ENCODE data around the gene CARD9.

Gene CARD9

DNA sequence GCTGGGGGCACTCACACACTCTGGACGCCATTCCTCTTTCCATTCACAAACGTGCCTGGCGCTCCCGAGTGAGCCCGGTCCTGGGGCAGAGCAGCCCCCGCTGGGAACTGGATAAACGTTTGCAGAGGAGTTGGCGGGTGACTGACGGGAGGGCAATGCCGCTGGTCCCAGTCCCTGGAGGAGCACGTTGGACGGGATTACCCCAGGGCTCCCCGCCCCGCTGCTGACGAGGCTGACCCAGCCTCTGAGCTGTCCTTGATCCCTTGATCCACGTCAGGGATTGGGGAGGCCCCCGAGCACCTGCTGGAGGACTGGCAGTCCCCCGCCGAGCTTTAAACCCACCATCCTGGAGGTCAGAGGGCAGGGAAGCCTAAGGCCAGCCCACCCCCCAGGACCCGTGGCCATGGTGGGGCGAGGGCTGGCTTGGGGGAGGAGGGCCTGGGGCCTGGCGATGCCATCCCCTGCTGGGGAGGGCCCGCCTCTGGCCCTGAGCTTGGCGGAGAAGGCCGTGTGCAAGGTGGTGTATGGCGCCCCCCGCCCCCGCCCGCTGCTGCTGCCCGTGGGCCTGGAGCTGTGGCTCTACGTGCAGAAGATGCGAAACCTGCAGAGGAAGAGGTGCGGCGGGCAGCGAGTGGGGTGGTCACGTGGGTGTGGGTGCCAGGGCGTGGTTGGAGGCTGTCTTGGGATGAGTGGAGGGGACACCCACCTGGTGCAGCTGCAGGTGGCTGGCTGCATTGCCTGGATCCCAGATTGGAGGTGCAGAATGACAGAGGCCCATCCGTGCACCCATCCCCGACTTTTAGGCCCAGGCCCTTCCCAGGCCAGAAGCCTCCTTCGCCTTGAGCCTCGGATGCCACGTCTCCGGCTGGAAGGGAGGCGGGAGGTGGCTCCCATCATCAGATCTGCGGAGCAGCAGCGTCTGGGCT is 41.6 kb downstream of the CARD9 start:
- H3K4me3 ChIP-seq (ENCODE audit: low read depth, low read length): no peak overlapping the region
- H3K27me3 ChIP-seq (ENCODE audit: control insufficient read depth, insufficient read depth, low read length): no peaks in the 10 kb centered on the region
- no peaks in the 10 kb centered on the region for H3K9me3 ChIP-seq (ENCODE audit: control insufficient read depth, insufficient read depth, low read depth, low read length)
- peaks cover 11% of the 10 kb centered on the region for H3K4me1 ChIP-seq (ENCODE audit: control insufficient read depth, insufficient read depth, low read length)
- H3K9ac ChIP-seq (ENCODE audit: low read length): no peak overlapping the region
- H3K36me3 ChIP-seq (ENCODE audit: control insufficient read depth, insufficient read depth, low read length): no peaks in the 10 kb centered on the region
- no peak overlapping the region for H3K27ac ChIP-seq (ENCODE audit: low read depth, low read length)

DNA sequence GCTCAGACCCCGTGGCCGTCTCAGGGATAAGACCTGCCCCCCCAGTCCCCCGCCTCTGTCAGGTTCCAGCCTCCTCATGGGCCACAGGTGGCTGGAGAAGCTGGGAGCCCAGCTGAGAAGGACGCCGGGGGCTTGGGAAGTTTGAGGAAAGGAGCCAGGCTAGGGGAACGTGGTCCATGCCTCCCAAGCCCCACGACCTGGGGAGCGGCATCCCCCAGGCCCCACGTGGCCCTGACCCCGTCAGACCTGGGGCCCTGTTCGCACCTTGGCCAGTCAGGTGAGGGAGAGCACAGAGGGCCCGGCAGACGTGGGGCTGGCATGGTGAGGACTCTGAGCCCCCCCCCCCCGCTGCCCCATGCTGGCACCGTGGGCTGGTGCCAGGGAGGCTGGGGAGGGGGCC is 42.4 kb downstream of the CARD9 start:
- Histone ChIP-seq H3K27me3 (ENCODE audit: control insufficient read depth, insufficient read depth, low read length) (no peaks in the 10 kb centered on the region), H3K4me1 (ENCODE audit: control insufficient read depth, insufficient read depth, low read length) (peaks cover 19% of the 10 kb centered on the region), H3K9me3 (ENCODE audit: control insufficient read depth, insufficient read depth, low read depth, low read length) (no peaks in the 10 kb centered on the region), H3K36me3 (ENCODE audit: control insufficient read depth, insufficient read depth, low read length) (no peaks in the 10 kb centered on the region), H3K27ac (ENCODE audit: low read depth, low read length) (no peak overlapping the region), H3K4me3 (ENCODE audit: low read depth, low read length) (no peak overlapping the region), H3K9ac (ENCODE audit: low read length) (no peak overlapping the region)

DNA sequence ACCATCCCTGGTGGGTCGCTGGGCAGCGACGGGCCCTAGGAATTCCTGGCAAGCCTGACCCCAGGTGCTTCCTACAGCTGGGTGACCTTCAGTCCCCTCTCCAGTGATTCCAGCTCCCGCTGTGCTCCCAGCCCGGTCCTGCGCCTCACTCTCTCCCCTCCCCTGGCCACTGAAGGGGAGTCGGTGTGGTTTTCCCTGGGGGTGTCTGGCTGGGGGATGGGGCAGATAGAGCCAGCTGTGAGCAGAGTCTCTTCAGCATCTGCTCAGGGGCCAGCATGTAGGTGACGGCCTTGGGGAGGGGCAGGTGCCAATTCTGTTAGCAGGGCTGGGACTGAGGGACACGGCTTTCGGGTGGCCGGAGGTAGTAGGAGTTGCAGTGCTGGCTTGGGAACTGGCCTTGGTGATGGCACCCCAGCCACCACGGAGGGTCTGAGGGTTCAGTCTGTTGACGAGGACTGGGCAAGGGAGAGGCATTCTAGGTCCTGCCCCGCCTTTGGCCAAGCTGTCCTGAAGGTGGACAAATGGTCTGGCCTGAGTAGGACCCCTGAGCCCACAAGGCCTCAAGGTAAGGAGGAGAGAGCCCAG is 43.0 kb downstream of the CARD9 start:
- Histone ChIP-seq H3K4me3 (ENCODE audit: low read depth, low read length) (no peak overlapping the region), H3K9ac (ENCODE audit: low read length) (no peak overlapping the region), H3K9me3 (ENCODE audit: control insufficient read depth, insufficient read depth, low read depth, low read length) (no peaks in the 10 kb centered on the region), H3K27ac (ENCODE audit: low read depth, low read length) (no peak overlapping the region), H3K36me3 (ENCODE audit: control insufficient read depth, insufficient read depth, low read length) (no peaks in the 10 kb centered on the region), H3K27me3 (ENCODE audit: control insufficient read depth, insufficient read depth, low read length) (no peaks in the 10 kb centered on the region), H3K4me1 (ENCODE audit: control insufficient read depth, insufficient read depth, low read length) (peaks cover 23% of the 10 kb centered on the region)

DNA sequence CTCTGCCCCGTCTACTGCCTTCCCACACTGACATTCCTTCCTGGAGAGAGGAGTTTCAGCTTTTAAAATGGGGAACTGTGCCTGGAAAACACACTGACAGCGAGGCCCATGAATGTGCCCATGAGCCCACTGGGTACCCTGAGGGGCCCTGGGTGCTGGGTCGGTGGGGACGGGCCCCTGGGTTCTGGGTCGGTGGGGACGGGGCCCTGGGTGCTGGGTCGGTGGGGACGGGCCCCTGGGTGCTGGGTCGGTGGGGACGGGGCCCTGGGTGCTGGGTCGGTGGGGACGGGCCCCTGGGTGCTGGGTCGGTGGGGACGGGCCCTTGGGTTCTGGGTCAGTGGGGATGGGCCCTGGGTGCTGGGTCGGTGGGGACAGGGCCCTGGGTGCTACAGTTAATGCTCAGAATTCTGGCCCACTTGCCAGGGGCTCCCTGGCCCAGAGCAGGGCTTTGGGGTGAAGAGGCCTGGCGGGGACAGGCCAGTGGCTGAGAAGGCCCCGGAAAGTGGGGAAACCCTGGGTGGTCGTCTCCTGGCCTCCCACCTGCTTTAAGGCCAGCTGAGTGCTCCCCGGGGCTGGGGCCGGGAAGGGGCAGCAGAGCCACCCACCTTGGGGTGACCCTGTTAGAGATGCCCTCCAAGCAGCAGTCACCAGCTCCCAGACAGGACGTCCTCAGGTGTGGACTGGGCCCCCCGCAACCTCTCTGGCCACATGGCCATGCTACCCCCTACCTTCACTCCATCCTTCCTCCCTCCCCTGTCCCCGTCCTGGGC is 43.6 kb downstream of the CARD9 start:
- H3K27me3 ChIP-seq (ENCODE audit: control insufficient read depth, insufficient read depth, low read length): no peaks in the 10 kb centered on the region
- H3K9me3 ChIP-seq (ENCODE audit: control insufficient read depth, insufficient read depth, low read depth, low read length): no peaks in the 10 kb centered on the region
- H3K9ac ChIP-seq (ENCODE audit: low read length): no peak overlapping the region
- H3K4me1 ChIP-seq (ENCODE audit: control insufficient read depth, insufficient read depth, low read length): peaks cover 23% of the 10 kb centered on the region
- H3K36me3 ChIP-seq (ENCODE audit: control insufficient read depth, insufficient read depth, low read length): no peaks in the 10 kb centered on the region
- H3K4me3 ChIP-seq (ENCODE audit: low read depth, low read length): no peak overlapping the region
- no peak overlapping the region for H3K27ac ChIP-seq (ENCODE audit: low read depth, low read length)

DNA sequence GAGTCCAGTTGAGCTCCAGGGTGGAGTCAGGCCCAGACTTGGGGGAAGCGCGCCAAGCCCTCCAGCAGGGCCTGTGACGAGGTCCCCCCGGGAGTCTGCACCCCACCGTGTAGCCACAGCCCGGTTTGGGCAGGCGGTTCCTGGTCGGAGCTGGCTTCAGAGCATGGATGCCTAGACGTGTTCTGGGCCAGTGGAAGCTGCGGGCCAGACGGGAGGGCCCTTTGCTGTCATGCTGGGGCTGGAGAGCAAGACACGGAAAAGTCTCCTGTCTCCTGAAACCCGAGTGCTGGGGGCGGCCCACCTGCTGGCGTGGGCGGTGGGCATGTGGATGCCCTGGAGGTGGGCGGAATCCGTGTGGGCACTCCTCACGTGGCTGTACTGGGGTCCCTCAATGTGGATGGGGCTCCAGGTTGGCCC is 44.2 kb downstream of the CARD9 start:
- Histone ChIP-seq H3K36me3 (ENCODE audit: control insufficient read depth, insufficient read depth, low read length) (no peaks in the 10 kb centered on the region), H3K9ac (ENCODE audit: low read length) (no peak overlapping the region), H3K9me3 (ENCODE audit: control insufficient read depth, insufficient read depth, low read depth, low read length) (no peaks in the 10 kb centered on the region), H3K4me3 (ENCODE audit: low read depth, low read length) (0 out of 2 replicates have a peak overlapping the region, but pooled peaks have one; percentile 65), H3K4me1 (ENCODE audit: control insufficient read depth, insufficient read depth, low read length) (peaks cover 23% of the 10 kb centered on the region), H3K27me3 (ENCODE audit: control insufficient read depth, insufficient read depth, low read length) (no peaks in the 10 kb centered on the region), H3K27ac (ENCODE audit: low read depth, low read length) (no peak overlapping the region)

DNA sequence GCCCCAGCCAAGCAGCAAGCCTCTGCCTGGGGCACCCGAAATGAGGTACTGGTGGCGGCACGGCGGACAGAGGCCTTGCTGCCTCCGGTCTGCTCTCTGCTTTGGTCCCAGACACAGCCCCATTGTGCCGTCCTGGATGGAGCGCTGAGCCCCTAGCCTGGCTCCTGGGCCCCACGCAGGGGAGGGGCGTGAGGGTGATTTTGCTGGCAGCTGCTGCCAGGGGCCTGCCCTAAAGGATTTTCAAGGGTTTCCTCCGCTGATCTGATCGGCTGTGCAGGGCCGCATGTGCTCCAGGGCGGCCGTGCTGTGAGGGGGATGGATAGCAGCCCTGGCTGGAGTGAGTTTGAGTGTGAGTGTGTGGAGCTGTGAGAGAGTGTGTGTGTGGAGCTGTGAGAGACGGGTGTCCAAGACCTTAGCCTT is 44.8 kb downstream of the CARD9 start:
- peak overlapping the region; percentile 65 for H3K4me3 ChIP-seq (ENCODE audit: low read depth, low read length)
- peaks cover 23% of the 10 kb centered on the region for H3K4me1 ChIP-seq (ENCODE audit: control insufficient read depth, insufficient read depth, low read length)
- no peaks in the 10 kb centered on the region for H3K27me3 ChIP-seq (ENCODE audit: control insufficient read depth, insufficient read depth, low read length)
- H3K36me3 ChIP-seq (ENCODE audit: control insufficient read depth, insufficient read depth, low read length): no peaks in the 10 kb centered on the region
- peak overlapping the region; percentile 30 for H3K9ac ChIP-seq (ENCODE audit: low read length)
- H3K9me3 ChIP-seq (ENCODE audit: control insufficient read depth, insufficient read depth, low read depth, low read length): no peaks in the 10 kb centered on the region
- no peak overlapping the region for H3K27ac ChIP-seq (ENCODE audit: low read depth, low read length)

DNA sequence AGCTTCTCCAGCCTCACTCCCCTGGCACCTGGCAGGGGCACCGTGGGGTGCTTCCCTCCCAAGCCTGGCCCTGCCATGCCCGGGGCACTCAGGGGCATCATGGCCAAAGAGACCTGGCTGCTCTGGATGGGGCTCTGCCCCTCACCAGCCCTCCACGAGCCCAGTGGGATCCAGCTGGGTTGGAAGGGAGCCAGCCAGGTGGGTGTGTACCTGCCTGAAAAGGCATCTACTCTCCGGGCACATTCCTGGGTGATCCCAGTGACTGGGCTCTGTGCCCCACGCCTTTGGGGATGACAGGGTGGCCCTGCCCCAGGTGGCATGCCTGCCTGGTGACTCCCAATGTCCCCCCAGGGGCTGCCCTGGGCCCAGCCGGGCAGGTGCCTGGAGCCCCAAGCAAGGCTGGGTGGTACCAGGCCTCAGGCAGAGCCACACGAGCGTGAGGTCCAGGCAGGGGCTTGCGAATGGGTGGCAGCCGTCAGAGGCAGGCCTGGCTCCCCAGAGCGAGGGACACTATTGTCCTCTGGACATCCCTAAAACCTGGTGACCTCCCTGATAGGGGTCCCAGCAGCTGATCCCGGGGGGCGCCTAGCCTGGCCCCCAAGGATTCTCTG is 45.4 kb downstream of the CARD9 start:
- Histone ChIP-seq H3K4me1 (ENCODE audit: control insufficient read depth, insufficient read depth, low read length) (peaks cover 23% of the 10 kb centered on the region), H3K27me3 (ENCODE audit: control insufficient read depth, insufficient read depth, low read length) (no peaks in the 10 kb centered on the region), H3K4me3 (ENCODE audit: low read depth, low read length) (peak overlapping the region; percentile 65), H3K9me3 (ENCODE audit: control insufficient read depth, insufficient read depth, low read depth, low read length) (no peaks in the 10 kb centered on the region), H3K9ac (ENCODE audit: low read length) (no peak overlapping the region), H3K27ac (ENCODE audit: low read depth, low read length) (no peak overlapping the region), H3K36me3 (ENCODE audit: control insufficient read depth, insufficient read depth, low read length) (no peaks in the 10 kb centered on the region)

DNA sequence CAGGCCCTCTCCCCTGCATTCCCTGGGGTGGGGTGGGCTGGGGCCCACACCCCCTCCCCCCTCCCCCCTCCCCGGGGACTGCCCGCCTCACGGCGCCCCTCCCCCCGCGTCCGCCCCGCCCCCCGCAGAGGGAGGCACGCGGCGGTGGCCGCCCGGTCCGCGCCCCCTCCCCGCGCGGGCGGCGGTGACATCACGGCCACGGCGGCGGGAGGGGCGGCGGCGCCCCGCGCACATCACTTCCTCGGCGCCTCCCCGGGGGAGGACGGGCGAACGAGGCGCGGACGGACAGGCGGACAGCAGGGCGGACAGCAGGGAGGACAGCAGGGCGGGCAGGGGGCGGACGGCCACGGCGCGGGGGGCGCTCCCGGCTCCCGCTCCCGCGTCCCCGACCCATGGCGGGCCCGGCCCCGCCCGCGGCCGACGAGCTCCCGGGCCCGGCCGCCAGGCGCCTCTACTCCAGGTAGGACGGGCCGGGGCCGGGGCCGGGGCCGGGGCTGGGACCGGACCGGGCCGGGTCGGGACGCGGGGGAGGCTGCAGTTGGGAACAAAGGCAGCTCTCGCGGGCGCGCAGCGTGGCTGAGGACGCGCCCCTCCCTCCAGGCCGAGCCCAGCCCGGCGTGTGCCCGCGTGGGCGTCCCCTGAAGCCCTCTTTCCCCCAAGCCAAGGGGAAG is 46.0 kb downstream of the CARD9 start, which contains the start of gene GPSM1:
TSS of gene GPSM1 (plus strand) at position 236 of the 671 bp plus-strand sequence. CDS start at position 393, 157 bp downstream.
- H3K36me3 ChIP-seq (ENCODE audit: control insufficient read depth, insufficient read depth, low read length): no peaks in the 10 kb centered on the region
- H3K9me3 ChIP-seq (ENCODE audit: control insufficient read depth, insufficient read depth, low read depth, low read length): no peaks in the 10 kb centered on the region
- H3K4me1 ChIP-seq (ENCODE audit: control insufficient read depth, insufficient read depth, low read length): peaks cover 23% of the 10 kb centered on the region
- no peaks in the 10 kb centered on the region for H3K27me3 ChIP-seq (ENCODE audit: control insufficient read depth, insufficient read depth, low read length)
- H3K9ac ChIP-seq (ENCODE audit: low read length): peak within 1 kb of the TSS; percentile 63
- peak within 1 kb of the TSS; percentile 65 for H3K4me3 ChIP-seq (ENCODE audit: low read depth, low read length)
- H3K27ac ChIP-seq (ENCODE audit: low read depth, low read length): peak within 1 kb of the TSS; percentile 51; the same call in 1 of the 2 replicates

DNA sequence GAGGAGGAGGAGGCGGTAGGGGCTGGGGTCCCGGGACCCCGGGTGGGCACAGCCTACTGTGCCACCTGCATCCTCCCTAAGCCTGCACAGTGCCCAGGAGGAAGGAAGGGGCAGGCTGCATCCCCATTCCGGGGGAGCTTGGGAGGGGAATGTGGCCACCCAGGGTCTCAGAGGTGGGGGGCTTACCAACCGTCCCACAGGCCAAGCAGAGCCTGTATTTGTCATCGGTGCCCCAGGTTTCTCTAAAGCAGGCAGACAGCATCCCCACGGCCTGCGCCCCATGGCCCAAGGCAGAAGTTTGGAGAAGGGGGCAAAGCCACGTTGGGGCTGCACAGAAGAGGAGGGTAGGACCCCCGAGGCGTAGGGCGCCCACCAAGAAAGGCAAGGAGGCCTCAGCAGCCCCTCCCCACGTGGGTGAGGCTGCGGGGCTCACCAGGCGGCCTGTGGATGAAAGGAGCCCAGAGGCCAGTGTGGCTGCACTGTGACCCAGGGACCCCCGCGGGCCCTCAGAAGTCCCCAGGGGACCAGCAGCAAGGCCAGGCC is 46.6 kb downstream of the CARD9 start:
- H3K4me1 ChIP-seq (ENCODE audit: control insufficient read depth, insufficient read depth, low read length): peaks cover 23% of the 10 kb centered on the region
- H3K27ac ChIP-seq (ENCODE audit: low read depth, low read length): peak overlapping the region; percentile 51; the same call in 1 of the 2 replicates
- no peaks in the 10 kb centered on the region for H3K9me3 ChIP-seq (ENCODE audit: control insufficient read depth, insufficient read depth, low read depth, low read length)
- no peaks in the 10 kb centered on the region for H3K27me3 ChIP-seq (ENCODE audit: control insufficient read depth, insufficient read depth, low read length)
- no peaks in the 10 kb centered on the region for H3K36me3 ChIP-seq (ENCODE audit: control insufficient read depth, insufficient read depth, low read length)
- H3K9ac ChIP-seq (ENCODE audit: low read length): peak overlapping the region; percentile 58
- peak overlapping the region; percentile 48 for H3K4me3 ChIP-seq (ENCODE audit: low read depth, low read length)
